ENCODE measurements around the gene SOCS7. TPM values are rescaled to one million over a fixed set of nuclear protein-coding genes. Genes with fewer than 3 reads are reported as not detected.

The SOCS7 gene
- total RNA-seq, 2 donors from 2014 or later: 11.4 to 15.3 TPM

DNA sequence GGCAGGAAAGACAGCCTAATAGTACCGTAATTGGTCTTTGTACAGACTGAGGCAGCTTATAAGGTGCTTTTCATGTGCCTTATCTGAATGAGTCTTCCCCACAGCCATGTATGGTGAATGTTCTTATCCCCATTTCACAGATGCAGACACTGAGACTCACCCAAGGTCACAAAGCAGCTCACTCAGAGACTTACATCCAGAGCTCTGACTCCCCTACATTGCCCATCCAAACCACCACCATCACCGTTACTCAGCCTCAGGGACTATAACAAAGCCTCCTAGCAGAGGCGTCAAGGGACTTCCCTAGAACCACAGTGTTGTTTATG, 7.3 kb upstream of the SOCS7 start:
- H3K27ac ChIP-seq: no peak overlapping the region
- no peaks in the 10 kb centered on the region for H3K9me3 ChIP-seq
- no peak for DNase-seq
- no peak overlapping the region for H3K9ac ChIP-seq (ENCODE audit: low read depth in 2 of 2, low read length in 2 of 2)
- no peak for TF ChIP-seq CTCF (IDR thresholded peaks at IDR 0.05)
- no peaks in the 10 kb centered on the region for H3K4me1 ChIP-seq
- no peaks in the 10 kb centered on the region for H3K27me3 ChIP-seq
- intact Hi-C loops (cut with DNase I): no loop called here
- no peaks in the 10 kb centered on the region for H3K36me3 ChIP-seq
- no peak overlapping the region for H3K4me3 ChIP-seq

- H3K4me3 ChIP-seq: no peak overlapping the region
- H3K27me3 ChIP-seq: no peaks in the 10 kb centered on the region
- no peaks in the 10 kb centered on the region for H3K36me3 ChIP-seq
- intact Hi-C loops (cut with DNase I): no loop called here
- H3K4me1 ChIP-seq: no peaks in the 10 kb centered on the region
- no peak for DNase-seq
- no peak for TF ChIP-seq CTCF (IDR thresholded peaks at IDR 0.05)
- H3K27ac ChIP-seq: no peak overlapping the region
- no peak overlapping the region for H3K9ac ChIP-seq (ENCODE audit: low read depth in 2 of 2, low read length in 2 of 2)
- H3K9me3 ChIP-seq: no peaks in the 10 kb centered on the region
Observed at GRCh38 chr17:38345743-38346142, 5.9 kb upstream of the SOCS7 start.

DNA sequence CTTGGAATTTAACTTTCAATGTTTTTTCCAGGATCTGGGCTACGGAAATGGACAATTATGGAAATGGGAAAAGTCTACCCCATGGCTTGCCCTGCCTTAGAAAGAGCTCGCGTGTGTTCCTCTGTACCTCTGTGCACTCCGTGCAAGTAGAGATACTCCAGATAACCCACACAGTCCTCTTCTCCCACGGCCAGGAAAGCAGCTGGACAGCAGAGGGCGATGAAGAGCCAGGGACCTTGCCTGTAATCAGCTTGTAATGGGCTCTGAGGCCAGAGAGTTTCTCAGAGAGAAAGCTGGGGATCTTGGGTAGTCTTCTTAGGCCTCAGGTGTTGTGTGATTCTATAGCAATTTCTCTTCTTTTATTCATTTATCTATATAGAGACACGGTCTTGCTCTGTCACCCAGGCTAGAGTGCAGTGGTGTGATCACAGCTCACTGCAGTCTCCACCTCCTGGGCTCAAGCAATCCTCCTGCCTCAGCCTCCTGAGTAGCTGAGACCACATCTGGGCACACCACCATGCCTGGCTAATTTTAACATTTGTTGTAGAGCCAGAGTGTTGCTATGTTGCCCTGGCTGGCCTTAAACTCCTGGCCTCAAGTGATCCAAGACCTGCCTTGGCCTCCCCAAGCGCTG, 2.4 kb upstream of the SOCS7 start:
- no peaks in the 10 kb centered on the region for H3K4me1 ChIP-seq
- no peaks in the 10 kb centered on the region for H3K36me3 ChIP-seq
- peak; percentile 90 for DNase-seq
- no peak overlapping the region for H3K27ac ChIP-seq
- H3K4me3 ChIP-seq: no peak overlapping the region
- peak; percentile 84 for TF ChIP-seq CTCF (IDR thresholded peaks at IDR 0.05)
- H3K27me3 ChIP-seq: no peaks in the 10 kb centered on the region
- no peaks in the 10 kb centered on the region for H3K9me3 ChIP-seq
- no peak overlapping the region for H3K9ac ChIP-seq (ENCODE audit: low read depth in 2 of 2, low read length in 2 of 2)
- intact Hi-C loops (cut with DNase I): no loop called here

DNA sequence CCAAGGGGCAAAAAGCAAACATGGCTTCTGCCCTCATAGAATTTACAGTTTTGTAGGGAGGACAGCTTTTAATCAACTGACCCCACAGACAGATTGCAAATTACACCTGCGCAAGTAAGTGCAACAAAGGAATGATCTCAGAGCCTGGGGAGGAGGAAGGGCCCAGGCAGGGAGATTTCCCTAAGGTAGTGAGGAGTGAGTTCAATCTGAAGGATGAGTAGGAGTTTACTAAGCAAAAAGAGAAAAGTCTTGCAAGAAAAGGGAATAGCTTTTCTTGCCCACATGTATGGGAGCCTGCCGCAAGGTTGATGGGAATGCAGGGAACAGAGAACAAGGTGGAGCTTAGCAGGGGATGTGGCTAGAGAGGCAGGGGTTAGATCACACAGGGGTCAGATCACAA, 1.6 kb upstream of the SOCS7 start:
- DNase-seq: no peak
- Histone ChIP-seq H3K4me1 (no peaks in the 10 kb centered on the region), H3K9ac (ENCODE audit: low read depth in 2 of 2, low read length in 2 of 2) (no peak overlapping the region), H3K4me3 (no peak overlapping the region), H3K36me3 (no peaks in the 10 kb centered on the region), H3K27ac (no peak overlapping the region), H3K9me3 (no peaks in the 10 kb centered on the region), H3K27me3 (no peaks in the 10 kb centered on the region)
- no peak for TF ChIP-seq CTCF (IDR thresholded peaks at IDR 0.05)
- intact Hi-C loops (cut with DNase I): loop anchor here (1.0 kb wide), 1 partner anchor 64 kb away; no protein-coding TSS in a partner anchor

GRCh38 chr17:38352245-38353085, 821 bp downstream of the SOCS7 start:
- no peak for TF ChIP-seq CTCF (IDR thresholded peaks at IDR 0.05)
- no peaks in the 10 kb centered on the region for H3K27me3 ChIP-seq
- peak overlapping the region; percentile 91 for H3K4me3 ChIP-seq
- peak overlapping the region; percentile 61 for H3K27ac ChIP-seq
- peak; percentile 38 for DNase-seq
- H3K36me3 ChIP-seq: no peaks in the 10 kb centered on the region
- H3K4me1 ChIP-seq: no peaks in the 10 kb centered on the region
- peak overlapping the region; percentile 58 to 77 for H3K9ac ChIP-seq (ENCODE audit: low read depth in 2 of 2, low read length in 2 of 2)
- intact Hi-C loops (cut with DNase I): no loop called here
- H3K9me3 ChIP-seq: no peaks in the 10 kb centered on the region

All from colonic mucosa (tissue), 4 donors.